Measurements from ENCODE around the gene HOXB5.

DNA sequence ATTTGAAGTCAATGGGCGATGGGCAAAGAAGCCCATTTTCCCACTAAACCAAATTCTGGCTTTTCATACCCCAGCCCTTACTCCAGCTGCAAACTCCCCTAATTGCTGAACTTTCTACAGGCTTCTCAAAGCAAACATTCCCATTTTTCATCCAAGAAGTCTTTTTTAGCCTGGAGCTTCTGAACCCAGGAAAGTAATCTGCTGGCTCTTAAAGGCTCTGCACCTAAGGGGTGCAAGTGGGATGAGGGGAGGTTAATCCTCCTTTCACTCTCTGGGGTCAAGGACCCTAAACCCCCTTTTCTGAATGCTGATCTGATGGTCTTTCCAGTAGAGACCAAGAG lies 14.9 kb upstream of the HOXB5 start:
- TF ChIP-seq, protein P1, sequence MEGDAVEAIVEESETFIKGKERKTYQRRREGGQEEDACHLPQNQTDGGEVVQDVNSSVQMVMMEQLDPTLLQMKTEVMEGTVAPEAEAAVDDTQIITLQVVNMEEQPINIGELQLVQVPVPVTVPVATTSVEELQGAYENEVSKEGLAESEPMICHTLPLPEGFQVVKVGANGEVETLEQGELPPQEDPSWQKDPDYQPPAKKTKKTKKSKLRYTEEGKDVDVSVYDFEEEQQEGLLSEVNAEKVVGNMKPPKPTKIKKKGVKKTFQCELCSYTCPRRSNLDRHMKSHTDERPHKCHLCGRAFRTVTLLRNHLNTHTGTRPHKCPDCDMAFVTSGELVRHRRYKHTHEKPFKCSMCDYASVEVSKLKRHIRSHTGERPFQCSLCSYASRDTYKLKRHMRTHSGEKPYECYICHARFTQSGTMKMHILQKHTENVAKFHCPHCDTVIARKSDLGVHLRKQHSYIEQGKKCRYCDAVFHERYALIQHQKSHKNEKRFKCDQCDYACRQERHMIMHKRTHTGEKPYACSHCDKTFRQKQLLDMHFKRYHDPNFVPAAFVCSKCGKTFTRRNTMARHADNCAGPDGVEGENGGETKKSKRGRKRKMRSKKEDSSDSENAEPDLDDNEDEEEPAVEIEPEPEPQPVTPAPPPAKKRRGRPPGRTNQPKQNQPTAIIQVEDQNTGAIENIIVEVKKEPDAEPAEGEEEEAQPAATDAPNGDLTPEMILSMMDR (IDR thresholded peaks at IDR 0.05): no peak
- no peak for TF ChIP-seq POLR2A (IDR thresholded peaks at IDR 0.05)
